Right forelimb (tissue), 1 donor: Measurements from ENCODE around the gene GJD4.

Experiments
- DNase-seq: peaks from one replicate; pipeline ENCODE4 v3.0.0-alpha.2; 2018

GJD4 gene

GRCh38 chr10:35632027-35632426 lies 26.9 kb downstream of the GJD4 start:
- DNase-seq, result no peak

GRCh38 chr10:35633006-35633980 lies 28.2 kb downstream of the GJD4 start:
- no peak for DNase-seq

GRCh38 chr10:35635576-35635975 lies 30.4 kb downstream of the GJD4 start:
- DNase-seq, result peak; percentile 68

- DNase-seq, result no peak
These were observed 31.8 kb downstream of the GJD4 start for GRCh38 chr10:35636956-35637355.

GRCh38 chr10:35637462-35637861 lies 32.3 kb downstream of the GJD4 start:
- DNase-seq, result no peak

- DNase-seq, result no peak
These were observed 33.0 kb downstream of the GJD4 start for GRCh38 chr10:35638101-35638500.

- no peak for DNase-seq
These were observed 34.0 kb downstream of the GJD4 start for GRCh38 chr10:35639021-35639727.

- DNase-seq, result no peak
These were observed 34.7 kb downstream of the GJD4 start for GRCh38 chr10:35639728-35640401.

- peak; percentile 71 for DNase-seq
These were observed 35.3 kb downstream of the GJD4 start for GRCh38 chr10:35640474-35640873.

GRCh38 chr10:35640951-35641675 lies 36.0 kb downstream of the GJD4 start:
- peak; percentile 85 for DNase-seq

- DNase-seq, result no peak
These were observed 36.5 kb downstream of the GJD4 start for GRCh38 chr10:35641676-35642034.

- DNase-seq, result peak; percentile 97
These were observed 37.1 kb downstream of the GJD4 start, which contains the start of gene FZD8 for GRCh38 chr10:35642035-35642792. Gene FZD8, minus strand, starts transcription at chr10:35642296. Its CDS starts 867 bp downstream, at chr10:35641429.

- no peak for DNase-seq
These were observed 37.6 kb downstream of the GJD4 start for GRCh38 chr10:35642793-35643114.

- peak; percentile 89 for DNase-seq
These were observed 38.3 kb downstream of the GJD4 start for GRCh38 chr10:35643151-35644049.

- no peak for DNase-seq
These were observed 39.2 kb downstream of the GJD4 start for GRCh38 chr10:35644050-35644950.

GRCh38 chr10:35650894-35651293 lies 45.8 kb downstream of the GJD4 start:
- no peak for DNase-seq

GRCh38 chr10:35652824-35653223 lies 47.7 kb downstream of the GJD4 start:
- no peak for DNase-seq

GRCh38 chr10:35657621-35658020 lies 52.5 kb downstream of the GJD4 start:
- no peak for DNase-seq
